ENCODE data around the gene ACAA1.

ACAA1 gene

GRCh38 chr3:38097446-38098375 lies 39.2 kb downstream of the ACAA1 start:
- TF ChIP-seq CTCF (IDR thresholded peaks at IDR 0.05) = no peak

GRCh38 chr3:38095669-38096483 lies 41.1 kb downstream of the ACAA1 start:
- Histone ChIP-seq H3K4me1 (no peaks in the 10 kb centered on the region), H3K27ac (no peak overlapping the region), H3K4me3 (no peak overlapping the region), H3K27me3 (peaks cover 0 to 11% of the 10 kb centered on the region in 2 donors), H3K9me3 (no peaks in the 10 kb centered on the region), H3K36me3 (no peaks in the 10 kb centered on the region)
- no peak for TF ChIP-seq CTCF (IDR thresholded peaks at IDR 0.05)
- intact Hi-C loops (cut with DNase I; ENCODE audit: low total_unique reads) = no loop called here
- DNase-seq = no peak

More at GRCh38 chr3:38097446-38098375, 39.2 kb downstream of the ACAA1 start:
- Histone ChIP-seq H3K27ac (no peak overlapping the region), H3K4me3 (no peak overlapping the region), H3K9me3 (no peaks in the 10 kb centered on the region), H3K36me3 (no peaks in the 10 kb centered on the region), H3K27me3 (peaks cover 0 to 11% of the 10 kb centered on the region in 2 donors), H3K4me1 (no peaks in the 10 kb centered on the region)
- intact Hi-C loops (cut with DNase I; ENCODE audit: low total_unique reads) = no loop called here
- DNase-seq = no peak

GRCh38 chr3:38094999-38095398 lies 41.9 kb downstream of the ACAA1 start:
- Histone ChIP-seq H3K4me1 (no peaks in the 10 kb centered on the region), H3K36me3 (no peaks in the 10 kb centered on the region), H3K9me3 (no peaks in the 10 kb centered on the region), H3K27me3 (peaks cover 0 to 10% of the 10 kb centered on the region in 2 donors), H3K27ac (no peak overlapping the region), H3K4me3 (no peak overlapping the region)
- no peak for TF ChIP-seq CTCF (IDR thresholded peaks at IDR 0.05)
- intact Hi-C loops (cut with DNase I; ENCODE audit: low total_unique reads) = no loop called here
- no peak for DNase-seq

GRCh38 chr3:38090453-38090852 lies 46.5 kb downstream of the ACAA1 start:
- H3K27me3 ChIP-seq = no peaks in the 10 kb centered on the region
- no peaks in the 10 kb centered on the region for H3K4me1 ChIP-seq
- H3K27ac ChIP-seq = no peak overlapping the region
- no peak for TF ChIP-seq CTCF (IDR thresholded peaks at IDR 0.05)
- H3K9me3 ChIP-seq = no peaks in the 10 kb centered on the region
- no peaks in the 10 kb centered on the region for H3K36me3 ChIP-seq
- no peak overlapping the region for H3K4me3 ChIP-seq
- DNase-seq = no peak
- intact Hi-C loops (cut with DNase I; ENCODE audit: low total_unique reads) = no loop called here

GRCh38 chr3:38089163-38089562 lies 47.8 kb downstream of the ACAA1 start:
- no peak for DNase-seq
- intact Hi-C loops (cut with DNase I; ENCODE audit: low total_unique reads) = no loop called here

More at GRCh38 chr3:38089163-38089562, 47.8 kb downstream of the ACAA1 start:
- Histone ChIP-seq H3K27ac (no peak overlapping the region), H3K4me3 (no peak overlapping the region), H3K36me3 (no peaks in the 10 kb centered on the region), H3K27me3 (no peaks in the 10 kb centered on the region), H3K4me1 (no peaks in the 10 kb centered on the region), H3K9me3 (peaks cover 0 to 3% (median 0%) of the 10 kb centered on the region in 3 donors)
- TF ChIP-seq CTCF (IDR thresholded peaks at IDR 0.05) = no peak

Data from tibial artery (tissue), 4 donors.